H9 (cell line): Measurements from ENCODE around the gene CACNA2D4. TPM values are rescaled to one million over a fixed set of nuclear protein-coding genes. Genes with fewer than 3 reads are reported as not detected.

Source experiments
- DNase-seq: peaks from one replicate; pipeline ENCODE4 v3.0.0-alpha.2; 2017
- H2AFZ ChIP-seq: one replicate; pipeline ENCODE4 v1.6.1; 2013; ENCODE audit warnings: mild to moderate bottlenecking, low read length, control low read depth, moderate library complexity
- H2AK5ac ChIP-seq: 2 replicates; pipeline ENCODE4 v1.6.1; 2013; ENCODE audit warnings: low read length, control low read depth, mixed read lengths; ENCODE audit not compliant: insufficient read length
- H2BK120ac ChIP-seq: one replicate; pipeline ENCODE4 v1.6.1; 2013; ENCODE audit warnings: low read depth, mild to moderate bottlenecking, low read length, control low read depth, inconsistent platforms; ENCODE audit not compliant: poor library complexity, severe bottlenecking
- H2BK12ac ChIP-seq: 2 replicates; pipeline ENCODE4 v1.6.1; 2013; ENCODE audit warnings: low read length, control low read depth, mixed read lengths, low read depth; ENCODE audit not compliant: insufficient read length
- H2BK15ac ChIP-seq: 2 replicates; pipeline ENCODE4 v1.6.1; 2013; ENCODE audit warnings: low read depth, low read length, control low read depth
- H2BK20ac ChIP-seq: one replicate; pipeline ENCODE4 v1.6.1; 2013; ENCODE audit warnings: low read depth, mild to moderate bottlenecking, low read length, control low read depth, inconsistent platforms; ENCODE audit not compliant: poor library complexity, severe bottlenecking
- H2BK5ac ChIP-seq: 2 replicates; pipeline ENCODE4 v1.6.1; 2013; ENCODE audit warnings: low read length, control low read depth, mixed read lengths; ENCODE audit not compliant: insufficient read length
- H3K14ac ChIP-seq: 2 replicates; pipeline ENCODE4 v1.6.1; 2013; ENCODE audit warnings: low read length, control low read depth; ENCODE audit not compliant: insufficient read depth
- H3K18ac ChIP-seq: 2 replicates; pipeline ENCODE4 v1.6.1; 2013; ENCODE audit warnings: low read depth, mild to moderate bottlenecking, mixed read lengths, low read length, control low read depth; ENCODE audit not compliant: insufficient read length
- H3K23ac ChIP-seq: 2 replicates; pipeline ENCODE4 v1.6.1; 2013; ENCODE audit warnings: low read length, control low read depth, mixed read lengths, low read depth; ENCODE audit not compliant: insufficient read length
- H3K23me2 ChIP-seq: 2 replicates; pipeline ENCODE4 v1.6.1; 2013; ENCODE audit warnings: low read depth, mild to moderate bottlenecking, mixed read lengths, low read length, control low read depth; ENCODE audit not compliant: insufficient read length, poor library complexity, severe bottlenecking
- H3K27ac ChIP-seq: 2 replicates; pipeline ENCODE4 v1.5.1; 2013; ENCODE audit warnings: low read length, control low read depth, mixed read lengths, low read depth; ENCODE audit not compliant: insufficient read length
- H3K27me3 ChIP-seq: 2 replicates; pipeline ENCODE4 v1.6.1; 2013; ENCODE audit warnings: low read length, control low read depth, inconsistent platforms; ENCODE audit not compliant: insufficient read depth
- H3K4ac ChIP-seq: 2 replicates; pipeline ENCODE4 v1.6.1; 2013; ENCODE audit warnings: low read depth, mild to moderate bottlenecking, control low read depth, inconsistent platforms, low read length, moderate library complexity
- H3K4me1 ChIP-seq: 2 replicates; pipeline ENCODE4 v1.6.1; 2013; ENCODE audit warnings: low read length, control low read depth, inconsistent platforms; ENCODE audit not compliant: insufficient read depth
- H3K4me2 ChIP-seq: 2 replicates; pipeline ENCODE4 v1.6.1; 2013; ENCODE audit warnings: low read length, control low read depth, mixed read lengths; ENCODE audit not compliant: insufficient read length, insufficient read depth
- H3K56ac ChIP-seq: 2 replicates; pipeline ENCODE4 v1.6.1; 2013; ENCODE audit warnings: low read depth, mild to moderate bottlenecking, mixed read lengths, low read length, control low read depth; ENCODE audit not compliant: insufficient read length
- H3K79me1 ChIP-seq: 2 replicates; pipeline ENCODE4 v1.6.1; 2013; ENCODE audit warnings: low read depth, mild to moderate bottlenecking, moderate library complexity, low read length, control low read depth, inconsistent platforms; ENCODE audit not compliant: insufficient read depth, poor library complexity, severe bottlenecking
- H3K79me2 ChIP-seq: 2 replicates; pipeline ENCODE4 v1.6.1; 2013; ENCODE audit warnings: low read length, control low read depth, inconsistent platforms; ENCODE audit not compliant: insufficient read depth
- H3K9ac ChIP-seq: 2 replicates; pipeline ENCODE4 v1.6.1; 2013; ENCODE audit warnings: low read length, control low read depth, mixed read lengths; ENCODE audit not compliant: insufficient read length; ENCODE audit errors: extremely low read depth
- H3K9me3 ChIP-seq: one replicate; pipeline ENCODE4 v1.6.1; 2013; ENCODE audit warnings: low read depth, low read length, inconsistent platforms; ENCODE audit not compliant: control insufficient read depth
- H3T11ph ChIP-seq: one replicate; pipeline ENCODE4 v1.6.1; 2013; ENCODE audit warnings: mild to moderate bottlenecking, low read length, control low read depth, inconsistent platforms
- H4K20me1 ChIP-seq: one replicate; pipeline ENCODE4 v1.6.1; 2013; ENCODE audit not compliant: control insufficient read depth, insufficient read length, insufficient read depth
- H4K5ac ChIP-seq: 2 replicates; pipeline ENCODE4 v1.6.1; 2013; ENCODE audit warnings: low read depth, mild to moderate bottlenecking, mixed read lengths, low read length, control low read depth; ENCODE audit not compliant: insufficient read length
- H4K8ac ChIP-seq: replicated peaks from 2 replicates; pipeline ENCODE4 v1.6.1; 2013; ENCODE audit warnings: low read length, control low read depth, mixed read lengths, low read depth; ENCODE audit not compliant: insufficient read length
- H4K91ac ChIP-seq: 2 replicates; pipeline ENCODE4 v1.6.1; 2013; ENCODE audit warnings: low read depth, mild to moderate bottlenecking, moderate library complexity, mixed read lengths, low read length, control low read depth; ENCODE audit not compliant: insufficient read length
- H3K27ac Mint-ChIP-seq, 3 experiments: 2 replicates in 2 of 3; 3 replicates in 1 of 3; pipeline ENCODE4 v1.8.0; 2020 to 2021; ENCODE audit warnings: mixed read lengths in 3 of 3, mild to moderate bottlenecking in 1 of 3, moderate library complexity in 1 of 3
- H3K27me3 Mint-ChIP-seq: 2 replicates; pipeline ENCODE4 v1.8.0; 2021; ENCODE audit warnings: low read depth, mild to moderate bottlenecking, moderate library complexity, mixed read lengths
- H3K36me3 Mint-ChIP-seq, 3 experiments: 2 replicates in 2 of 3; 3 replicates in 1 of 3; pipeline ENCODE4 v1.8.0; 2020 to 2021; ENCODE audit warnings: low read depth in 3 of 3, mixed read lengths in 3 of 3; ENCODE audit not compliant: insufficient read depth in 1 of 3
- H3K4me1 Mint-ChIP-seq, 2 experiments: 2 replicates each; pipeline ENCODE4 v1.8.0; 2020; ENCODE audit warnings: mixed read lengths in 2 of 2
- H3K4me3 Mint-ChIP-seq, 2 experiments: 2 replicates in 1 of 2; 3 replicates in 1 of 2; pipeline ENCODE4 v1.8.0; 2020 to 2021; ENCODE audit warnings: mild to moderate bottlenecking in 2 of 2, mixed read lengths in 2 of 2, moderate library complexity in 1 of 2
- H3K9me3 Mint-ChIP-seq, 2 experiments: 2 replicates in 1 of 2; 3 replicates in 1 of 2; pipeline ENCODE4 v1.8.0; 2020; ENCODE audit warnings: mild to moderate bottlenecking in 2 of 2, mixed read lengths in 2 of 2, moderate library complexity in 1 of 2
- WGBS: extraction: QIAGEN DNeasy Blood & Tissue Kit; methylation state at CpG from one replicate; pipeline ENCODE4 v1.1.7; 2013; ENCODE audit warnings: missing lambda C conversion rate, low lambda C conversion rate, mixed read lengths; ENCODE audit not compliant: insufficient read length; ENCODE audit errors: extremely low coverage; 5-methylcytosine and 5-hydroxymethylcytosine counted together
- total RNA-seq: library from RNA; stranded (reverse); gene quantifications from 2 replicates; pipeline ENCODE4 v1.2.1, GENCODE V29; 2021
- TF ChIP-seq, protein P1 (sequence below): fragments of 200-600 bp; sonication (generic); conservative IDR thresholded peaks from 3 replicates; pipeline ENCODE4 v1.8.0; 2021; ENCODE audit warnings: antibody characterized with exemption, mild to moderate bottlenecking

The CACNA2D4 gene
- total RNA-seq, 1 experiment from 2014 or later = 0.79 TPM

- no peak overlapping the region for H2AK5ac ChIP-seq
- H3K9me3 ChIP-seq = no peaks in the 10 kb centered on the region
- H3K56ac ChIP-seq = no peak overlapping the region
- no peak overlapping the region for H3K18ac ChIP-seq
- no peak overlapping the region for H4K91ac ChIP-seq
- H2BK20ac ChIP-seq = no peak overlapping the region
- no peaks in the 10 kb centered on the region for H3K23me2 ChIP-seq
- H3K27me3 ChIP-seq = no peaks in the 10 kb centered on the region
- H2BK5ac ChIP-seq = no peak overlapping the region
- no peak overlapping the region for H3K4me2 ChIP-seq
- no peak overlapping the region for H3K4me3 Mint-ChIP-seq
- no peaks in the 10 kb centered on the region for H3K79me1 ChIP-seq
- WGBS = no CpG with 5 or more reads among the region's 5 CpGs
- H2BK15ac ChIP-seq = no peak overlapping the region
- peaks cover 2% of the 10 kb centered on the region; the same call in 1 of the 2 replicates for H3K4me1 ChIP-seq
- H4K20me1 ChIP-seq = no peaks in the 10 kb centered on the region
- H3K9ac ChIP-seq = no peak overlapping the region
- no peak overlapping the region for H2BK12ac ChIP-seq
- no peak overlapping the region for H3K23ac ChIP-seq
- no peak overlapping the region for H3T11ph ChIP-seq
- TF ChIP-seq, protein P1, sequence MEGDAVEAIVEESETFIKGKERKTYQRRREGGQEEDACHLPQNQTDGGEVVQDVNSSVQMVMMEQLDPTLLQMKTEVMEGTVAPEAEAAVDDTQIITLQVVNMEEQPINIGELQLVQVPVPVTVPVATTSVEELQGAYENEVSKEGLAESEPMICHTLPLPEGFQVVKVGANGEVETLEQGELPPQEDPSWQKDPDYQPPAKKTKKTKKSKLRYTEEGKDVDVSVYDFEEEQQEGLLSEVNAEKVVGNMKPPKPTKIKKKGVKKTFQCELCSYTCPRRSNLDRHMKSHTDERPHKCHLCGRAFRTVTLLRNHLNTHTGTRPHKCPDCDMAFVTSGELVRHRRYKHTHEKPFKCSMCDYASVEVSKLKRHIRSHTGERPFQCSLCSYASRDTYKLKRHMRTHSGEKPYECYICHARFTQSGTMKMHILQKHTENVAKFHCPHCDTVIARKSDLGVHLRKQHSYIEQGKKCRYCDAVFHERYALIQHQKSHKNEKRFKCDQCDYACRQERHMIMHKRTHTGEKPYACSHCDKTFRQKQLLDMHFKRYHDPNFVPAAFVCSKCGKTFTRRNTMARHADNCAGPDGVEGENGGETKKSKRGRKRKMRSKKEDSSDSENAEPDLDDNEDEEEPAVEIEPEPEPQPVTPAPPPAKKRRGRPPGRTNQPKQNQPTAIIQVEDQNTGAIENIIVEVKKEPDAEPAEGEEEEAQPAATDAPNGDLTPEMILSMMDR = no peak
- no peak overlapping the region for H2BK120ac ChIP-seq
- H3K4me1 Mint-ChIP-seq = peaks cover 8% of the 10 kb centered on the region in 2 experiments
- H3K27ac Mint-ChIP-seq = peak overlapping the region in 2 of 3 experiments; percentile 56 to 59; a peak in 1 of 7 replicates
- peaks cover 19 to 22% of the 10 kb centered on the region in 2 experiments for H3K9me3 Mint-ChIP-seq
- peaks cover 3% of the 10 kb centered on the region; the same call in 1 of the 2 replicates for H3K79me2 ChIP-seq
- no peaks in the 10 kb centered on the region for H3K27me3 Mint-ChIP-seq
- no peak overlapping the region for H4K8ac ChIP-seq
- no peak for DNase-seq
- H3K36me3 Mint-ChIP-seq = peaks cover 30 to 37% (median 34%) of the 10 kb centered on the region in 3 experiments
- H3K27ac ChIP-seq = no peak overlapping the region
- H3K14ac ChIP-seq = no peak overlapping the region
- H4K5ac ChIP-seq = no peak overlapping the region
- H2AFZ ChIP-seq = no peak overlapping the region
- no peak overlapping the region for H3K4ac ChIP-seq
Observed at GRCh38 chr12:1749019-1749418, 169.4 kb downstream of the CACNA2D4 start.
